GM19025 (cell line): ENCODE measurements around the gene NEURL1B.

Experiments used
- ATAC-seq: cut with Tn5 transposase; IDR thresholded peaks from one replicate; pipeline ENCODE4 v1.9.1; 2021; ENCODE audit warnings: mild to moderate bottlenecking, low read depth, moderate library complexity; ENCODE audit not compliant: unreplicated experiment

Gene NEURL1B

DNA sequence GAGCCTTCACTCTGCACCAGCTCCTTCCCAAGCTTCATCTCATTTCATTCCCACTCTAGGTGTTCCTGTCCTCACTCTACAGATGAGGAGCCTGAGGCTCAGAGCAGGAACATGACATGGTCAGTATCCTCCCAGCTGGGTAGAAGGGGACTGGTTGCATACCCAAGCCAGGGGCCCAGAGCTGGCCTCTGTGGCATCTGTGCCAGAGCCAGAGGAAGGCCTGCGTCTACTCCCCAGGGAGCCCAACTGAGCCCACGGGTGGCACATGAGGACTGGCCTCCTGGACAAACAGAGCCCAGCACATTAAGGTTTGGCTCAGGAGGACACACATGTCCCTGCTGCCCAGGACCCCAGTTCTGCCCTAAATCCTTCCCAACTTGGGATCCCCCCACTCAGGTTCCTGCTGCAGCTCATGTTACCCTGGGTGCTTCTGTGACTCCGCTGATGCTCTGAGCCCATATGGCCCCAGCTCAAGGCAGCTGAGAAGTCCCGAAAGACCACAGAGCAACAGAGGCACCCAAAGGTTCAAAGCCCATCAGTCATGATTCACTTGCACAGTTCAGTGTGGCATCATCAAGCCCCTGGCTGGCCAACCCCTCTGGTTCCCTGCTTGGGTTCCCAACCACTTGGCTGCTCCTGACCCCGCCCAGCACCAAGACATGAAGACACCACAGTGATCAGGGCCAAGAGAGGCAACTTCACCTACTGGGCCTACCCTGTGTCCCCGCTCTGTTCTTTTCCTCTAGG is 8.5 kb upstream of the NEURL1B start:
- no peak for ATAC-seq

DNA sequence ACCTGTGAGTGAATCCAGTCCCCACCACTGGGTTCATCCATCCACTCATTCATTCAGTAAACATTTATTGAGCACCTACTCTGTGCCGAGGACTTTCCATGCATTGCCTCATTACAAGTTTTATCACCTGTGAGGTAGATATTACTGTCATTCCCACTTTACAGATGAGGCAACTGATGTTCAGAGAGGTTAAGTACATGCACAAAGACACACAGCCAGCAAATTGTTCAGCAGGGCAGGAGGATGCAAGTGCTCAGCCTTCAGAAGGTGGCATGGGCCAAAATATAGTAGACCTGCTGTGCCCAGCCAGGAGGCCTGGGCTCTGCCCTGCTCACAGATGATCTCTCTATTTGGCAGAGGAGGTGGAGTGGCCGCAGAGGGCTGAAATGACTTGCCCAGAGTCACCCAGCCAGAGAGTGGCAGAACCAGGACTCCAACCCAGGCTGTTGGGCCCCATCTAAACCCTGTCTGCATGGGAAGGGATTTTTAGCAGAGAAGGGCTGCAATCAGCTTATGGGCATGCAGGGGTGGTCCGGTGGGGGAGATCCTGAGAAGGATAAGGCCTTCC is 7.6 kb upstream of the NEURL1B start:
- ATAC-seq: no peak

DNA sequence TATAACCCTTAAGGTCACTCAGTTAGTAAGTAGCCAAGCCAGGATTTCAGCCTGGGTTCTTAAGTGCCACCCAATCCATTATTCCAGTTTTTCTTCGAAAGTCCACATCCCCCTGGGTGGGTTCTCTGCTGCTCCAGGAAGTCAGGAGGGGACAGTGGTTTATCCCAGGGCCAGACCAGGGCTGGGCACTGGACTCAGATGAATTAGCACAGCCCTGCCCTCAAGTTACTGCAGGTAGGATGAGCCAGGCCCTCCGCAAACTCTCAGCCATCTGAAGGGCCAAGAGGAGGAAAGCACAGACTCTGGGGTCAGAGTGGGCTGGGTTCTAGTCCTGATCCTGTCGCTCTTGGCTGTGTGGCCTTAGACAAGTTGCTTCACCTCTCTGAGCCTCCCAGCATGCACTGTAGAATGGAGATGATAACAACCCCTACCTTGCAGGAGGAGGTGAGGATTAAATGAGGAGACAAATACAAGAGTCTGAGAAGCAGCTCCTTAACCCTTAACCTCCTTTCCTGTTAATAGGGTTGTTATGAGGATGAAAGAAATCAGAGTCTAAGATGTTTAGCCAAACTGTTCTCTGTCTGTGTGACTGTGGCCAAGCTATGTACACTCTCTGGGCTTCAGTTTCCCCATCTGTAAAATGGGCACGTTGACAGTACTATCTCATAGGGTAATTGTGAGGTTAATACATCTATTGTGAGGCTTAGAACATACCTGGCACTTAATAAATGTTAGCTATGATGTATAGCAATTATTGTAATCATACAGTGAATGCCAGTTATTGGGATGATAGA is 6.8 kb upstream of the NEURL1B start:
- ATAC-seq: no peak

DNA sequence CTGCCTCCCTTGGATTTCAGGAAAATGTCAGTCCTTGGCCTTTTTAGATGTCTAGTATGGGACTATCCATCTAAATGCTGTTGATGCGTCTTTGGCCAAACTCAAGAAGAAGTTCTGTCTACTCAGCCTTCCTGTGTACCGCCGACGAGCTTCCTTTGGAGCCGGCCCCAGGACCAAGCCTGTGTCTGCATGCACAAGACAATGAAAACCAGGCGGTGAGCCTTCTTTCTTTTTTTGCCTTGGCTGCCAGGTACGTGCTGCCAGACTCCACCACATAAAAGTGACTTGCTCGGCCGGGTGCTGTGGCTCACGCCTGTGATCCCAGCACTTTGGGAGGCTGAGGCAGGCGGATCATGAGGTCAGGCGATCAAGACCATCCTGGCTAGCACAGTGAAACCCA is 6.0 kb upstream of the NEURL1B start:
- no peak for ATAC-seq

DNA sequence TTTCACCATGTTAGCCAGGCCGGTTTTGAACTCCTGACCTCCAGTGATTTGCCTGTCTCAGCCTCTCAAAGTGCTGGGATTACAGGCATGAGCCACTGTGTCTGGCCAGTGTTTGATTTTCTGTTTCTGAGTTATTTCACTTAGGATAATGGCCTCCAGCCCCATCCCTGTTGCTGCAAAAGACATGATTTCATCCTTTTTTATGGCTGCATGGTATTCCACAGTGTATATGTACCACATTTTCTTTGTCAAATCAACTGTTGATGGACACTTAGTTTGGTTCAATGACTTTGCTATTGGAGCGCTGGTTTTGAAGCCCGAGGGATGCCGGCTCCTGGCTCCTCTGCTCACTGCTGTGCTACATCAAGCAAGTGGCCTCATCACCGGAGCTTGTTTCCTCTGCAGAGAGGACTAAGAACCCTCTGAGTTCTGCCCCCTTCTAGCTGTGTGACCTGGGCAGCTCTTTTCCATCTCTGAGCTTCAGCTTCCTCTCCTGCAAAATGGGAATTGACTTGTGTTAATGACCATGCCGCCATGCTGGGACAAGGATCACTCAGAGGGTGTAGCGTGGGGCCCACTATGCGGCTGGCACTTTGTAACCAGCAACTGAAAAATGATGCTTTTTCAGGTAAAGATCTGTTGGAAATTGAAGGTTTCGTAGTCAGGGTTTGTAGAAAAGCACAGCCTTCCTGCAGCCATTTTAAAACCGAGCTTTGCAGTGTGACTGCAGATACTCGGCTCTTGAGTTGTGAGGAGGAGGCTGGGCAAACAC is 4.6 kb upstream of the NEURL1B start:
- ATAC-seq: no peak

DNA sequence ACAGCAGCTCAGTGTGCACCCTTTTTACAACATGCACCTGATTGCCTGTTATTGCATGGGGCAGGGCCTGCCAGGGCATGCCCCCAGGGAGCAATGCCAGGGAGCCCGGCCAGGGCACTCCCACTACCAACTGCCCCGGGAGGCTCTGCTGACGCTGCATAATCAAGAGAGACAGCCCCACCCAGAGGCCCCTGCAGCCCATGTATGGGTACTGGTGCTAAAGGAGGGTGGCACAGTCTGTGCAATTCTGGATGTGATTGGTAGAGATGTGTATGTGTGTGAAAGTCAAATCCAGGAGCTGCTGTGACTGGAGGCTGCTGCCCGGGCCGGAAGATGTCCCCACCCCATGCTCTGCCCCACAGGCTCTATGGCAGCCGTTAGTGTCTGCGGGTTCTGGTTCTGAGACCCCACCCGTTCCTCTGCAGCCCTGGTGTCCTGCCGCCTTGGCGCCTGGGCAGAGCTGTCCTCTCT is 3.9 kb upstream of the NEURL1B start:
- no peak for ATAC-seq

DNA sequence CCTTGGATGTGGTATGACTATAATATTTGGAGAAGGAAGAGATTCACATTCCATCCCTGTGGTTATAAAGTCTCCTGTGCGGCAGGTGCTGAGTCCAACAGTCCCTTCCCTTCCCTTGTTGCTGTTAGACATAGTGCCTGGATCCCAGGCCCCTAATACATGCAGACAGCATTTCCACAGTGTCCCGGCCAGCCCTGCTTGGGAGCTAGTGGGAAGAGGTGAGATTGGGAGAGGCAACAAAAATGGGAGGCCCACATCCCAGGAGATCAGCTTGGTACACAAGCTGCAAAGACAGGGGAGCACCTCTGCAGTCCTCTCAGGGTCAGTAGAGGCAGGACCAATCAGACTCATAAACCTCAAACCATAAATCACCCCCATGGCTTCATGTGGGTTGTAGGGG is 3.3 kb upstream of the NEURL1B start:
- ATAC-seq: no peak

DNA sequence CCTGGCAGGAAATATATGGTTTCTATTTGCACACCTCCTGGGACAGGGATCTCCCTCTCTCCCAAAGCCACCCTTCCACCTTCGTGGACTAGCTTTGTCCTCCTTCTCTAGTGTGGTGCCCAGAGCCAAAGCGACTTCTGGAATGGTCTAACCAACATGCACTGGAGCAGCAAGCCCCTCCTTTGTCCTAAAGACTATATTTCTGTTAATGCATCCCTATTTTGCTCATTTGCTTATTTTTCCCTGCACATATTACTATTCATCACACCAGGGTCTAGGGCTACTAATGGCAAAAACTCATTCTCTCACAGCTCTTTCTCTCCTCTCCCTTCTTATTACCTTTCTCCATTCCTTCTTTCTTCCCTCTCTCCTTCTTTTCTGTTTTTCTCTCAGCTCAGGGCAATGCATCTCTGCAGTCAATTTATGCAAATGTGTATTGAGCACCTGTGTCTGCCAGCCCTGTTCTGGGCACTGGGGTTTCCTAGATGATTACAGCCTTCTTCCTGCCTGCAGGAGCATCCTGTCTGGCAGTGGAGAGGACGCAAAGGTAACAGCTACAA is 2.8 kb upstream of the NEURL1B start:
- no peak for ATAC-seq

DNA sequence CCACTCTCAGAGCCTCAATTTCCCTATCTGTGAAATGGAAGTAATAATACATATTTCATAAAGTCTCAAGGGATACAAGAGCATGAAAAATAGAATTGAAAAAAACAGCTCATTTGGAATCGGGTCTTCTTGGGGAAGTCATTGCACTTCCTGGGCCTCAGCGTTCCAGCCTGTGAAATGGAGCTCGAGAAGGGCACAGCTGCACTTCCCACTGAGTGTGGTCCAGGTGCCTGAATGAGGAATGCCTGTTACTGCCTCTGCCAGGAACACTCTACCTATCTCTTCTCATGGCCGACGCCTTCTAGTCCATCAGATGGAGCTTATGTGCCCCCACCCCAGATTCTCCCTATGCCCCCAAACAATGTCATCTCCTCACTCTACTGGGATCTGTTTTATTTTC is 924 bp upstream of the NEURL1B start:
- ATAC-seq: no peak

DNA sequence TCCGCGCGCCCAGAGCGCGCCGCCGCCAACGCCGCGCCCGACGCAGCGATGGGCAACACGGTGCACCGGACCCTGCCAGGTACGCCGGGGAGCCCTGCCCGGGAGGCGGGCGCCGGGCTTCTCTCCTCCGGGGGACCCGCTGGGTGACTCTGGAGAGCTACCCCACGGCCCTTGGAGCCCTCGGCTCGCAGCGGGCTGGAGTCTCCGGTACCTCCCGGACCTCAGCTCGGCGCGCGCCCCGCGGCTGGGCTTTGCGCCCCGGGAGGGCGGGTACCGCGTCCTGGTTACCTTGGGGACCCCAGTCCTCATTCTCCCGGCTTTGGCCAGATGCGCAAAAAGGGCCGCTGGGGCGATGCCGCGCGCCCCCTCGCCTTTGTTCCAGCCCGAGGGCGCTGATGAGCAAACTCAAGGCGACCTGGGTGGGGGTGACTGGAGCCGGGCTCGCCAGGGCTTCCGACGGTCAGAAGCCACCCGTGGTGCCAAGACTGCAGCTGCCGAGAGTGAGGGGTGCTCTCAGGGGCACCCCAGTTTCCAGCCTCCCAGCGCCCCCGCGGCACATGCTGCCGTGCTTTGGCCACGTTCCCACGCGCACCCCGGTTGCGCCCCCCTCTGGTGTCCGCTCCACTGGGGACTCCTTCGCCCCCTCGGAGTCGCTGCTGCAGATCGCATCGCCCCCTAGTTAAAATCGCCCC is 442 bp downstream of the NEURL1B start:
- ATAC-seq: no peak

DNA sequence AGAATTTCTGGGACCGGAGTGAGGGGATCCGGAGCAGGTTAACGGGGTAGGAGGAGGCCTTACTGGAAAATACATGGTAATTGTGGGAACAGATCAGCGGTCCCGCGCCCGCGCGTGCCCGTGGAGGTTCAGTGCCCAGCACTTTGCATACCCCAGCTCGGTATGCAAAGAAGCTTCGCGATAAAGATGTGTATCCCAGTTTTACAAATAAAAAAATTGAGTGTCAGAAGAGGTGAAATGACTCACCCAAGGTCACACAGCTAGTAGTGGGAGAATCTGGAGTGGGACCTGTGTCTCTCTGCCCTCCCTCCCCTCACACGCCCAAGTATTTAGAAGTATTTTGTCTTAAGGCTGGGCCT is 967 bp downstream of the NEURL1B start:
- ATAC-seq: no peak

DNA sequence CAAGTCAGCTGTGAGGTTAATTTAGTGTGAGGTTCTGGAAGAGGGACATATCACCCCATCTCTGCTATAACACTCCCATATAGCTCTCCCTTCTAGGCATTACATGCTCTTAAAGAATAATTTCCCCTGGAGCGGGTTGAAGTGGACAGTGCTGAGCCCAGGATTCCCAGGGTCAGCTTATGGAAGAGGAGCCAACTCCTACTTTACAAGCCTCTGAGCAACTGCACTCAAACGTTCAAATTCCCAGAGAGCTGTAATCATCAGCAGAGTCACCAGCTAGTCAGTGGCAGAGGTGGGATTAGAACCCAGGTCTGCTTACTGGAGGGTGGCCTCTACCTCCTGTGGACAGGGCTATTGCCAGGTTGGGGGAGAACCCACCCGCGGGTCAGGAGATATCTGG is 1.4 kb downstream of the NEURL1B start:
- ATAC-seq: no peak

DNA sequence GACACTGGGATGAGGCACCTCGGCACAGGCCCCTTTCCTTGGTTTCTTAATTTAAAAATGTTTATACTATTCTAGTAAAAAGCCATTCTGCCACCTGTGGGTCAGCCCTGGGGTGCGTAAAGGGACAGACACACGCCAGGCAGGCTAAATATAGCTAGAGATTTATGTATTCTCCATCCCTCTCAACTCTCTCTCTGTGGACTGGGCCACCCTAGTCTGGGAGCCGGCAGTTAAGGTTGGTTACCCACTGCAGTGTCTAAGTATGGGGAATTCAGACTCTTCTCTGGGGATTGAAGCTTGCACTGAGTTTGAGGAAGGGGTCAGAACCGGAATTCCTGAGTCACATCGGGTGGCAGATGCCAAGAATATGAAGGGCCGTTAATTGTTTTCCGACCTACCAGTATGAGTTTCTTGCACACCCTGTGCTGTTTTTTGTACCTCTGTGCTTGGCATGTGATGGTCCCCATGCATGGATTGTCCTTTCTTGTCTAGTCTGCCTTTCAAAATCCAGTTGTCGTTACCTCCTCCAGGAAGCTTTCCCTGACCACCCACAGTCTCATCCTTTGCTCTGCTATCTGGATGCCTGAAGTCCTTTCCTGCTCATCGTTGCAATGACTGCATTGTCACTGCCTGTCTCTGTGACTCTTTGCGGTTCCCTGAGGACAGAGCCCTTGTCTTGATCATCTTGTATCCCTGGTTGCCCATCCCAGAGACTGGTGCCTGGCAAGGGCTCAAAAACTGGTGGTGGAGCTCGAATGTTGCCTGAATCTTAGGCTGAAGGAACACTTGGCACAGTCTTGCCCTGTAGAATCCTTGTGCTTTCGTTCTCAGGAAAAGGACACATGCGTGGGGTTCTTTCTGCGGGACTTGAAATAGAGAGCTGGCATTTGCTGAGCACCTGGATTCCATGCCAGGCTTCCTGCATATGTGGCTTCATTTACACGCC is 2.1 kb downstream of the NEURL1B start:
- no peak for ATAC-seq

DNA sequence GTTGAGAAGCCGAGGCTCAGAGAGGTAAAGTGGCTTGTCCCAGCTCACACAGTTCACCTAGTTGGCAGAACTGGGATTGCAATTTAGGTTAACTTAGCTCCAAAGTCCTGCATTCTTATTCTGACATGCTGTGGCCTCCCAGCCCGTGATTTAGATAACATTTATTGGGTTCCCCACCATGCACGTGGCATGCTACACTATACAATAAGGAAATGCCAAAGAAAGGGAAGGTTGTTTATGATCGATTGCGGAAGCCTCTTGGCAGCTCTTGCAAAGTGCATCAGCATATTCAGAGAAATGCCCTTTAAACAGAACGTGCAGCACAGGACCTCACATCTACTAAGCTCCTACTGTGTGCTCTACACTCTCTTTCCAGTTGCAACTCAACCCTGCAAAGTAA is 3.2 kb downstream of the NEURL1B start:
- no peak for ATAC-seq

DNA sequence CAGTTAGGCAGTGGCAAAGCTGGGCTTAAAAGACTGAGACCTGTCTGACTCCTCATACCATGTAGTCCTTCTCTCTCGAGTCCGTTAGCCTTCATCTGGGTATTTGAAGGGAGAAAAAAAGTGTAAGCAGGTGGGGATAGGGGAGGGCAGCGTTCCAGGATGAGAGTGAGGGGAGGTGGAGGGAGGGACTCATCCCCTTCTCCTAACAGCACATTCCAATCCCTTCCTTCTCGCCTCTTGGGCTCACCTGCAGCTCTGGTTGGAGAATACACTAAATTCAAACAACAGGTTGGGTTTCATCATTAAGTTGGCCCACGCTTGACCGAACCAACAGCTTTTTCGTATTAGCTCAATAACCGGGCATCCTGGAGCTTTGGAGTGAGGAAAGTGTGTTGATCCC is 3.6 kb downstream of the NEURL1B start:
- no peak for ATAC-seq

DNA sequence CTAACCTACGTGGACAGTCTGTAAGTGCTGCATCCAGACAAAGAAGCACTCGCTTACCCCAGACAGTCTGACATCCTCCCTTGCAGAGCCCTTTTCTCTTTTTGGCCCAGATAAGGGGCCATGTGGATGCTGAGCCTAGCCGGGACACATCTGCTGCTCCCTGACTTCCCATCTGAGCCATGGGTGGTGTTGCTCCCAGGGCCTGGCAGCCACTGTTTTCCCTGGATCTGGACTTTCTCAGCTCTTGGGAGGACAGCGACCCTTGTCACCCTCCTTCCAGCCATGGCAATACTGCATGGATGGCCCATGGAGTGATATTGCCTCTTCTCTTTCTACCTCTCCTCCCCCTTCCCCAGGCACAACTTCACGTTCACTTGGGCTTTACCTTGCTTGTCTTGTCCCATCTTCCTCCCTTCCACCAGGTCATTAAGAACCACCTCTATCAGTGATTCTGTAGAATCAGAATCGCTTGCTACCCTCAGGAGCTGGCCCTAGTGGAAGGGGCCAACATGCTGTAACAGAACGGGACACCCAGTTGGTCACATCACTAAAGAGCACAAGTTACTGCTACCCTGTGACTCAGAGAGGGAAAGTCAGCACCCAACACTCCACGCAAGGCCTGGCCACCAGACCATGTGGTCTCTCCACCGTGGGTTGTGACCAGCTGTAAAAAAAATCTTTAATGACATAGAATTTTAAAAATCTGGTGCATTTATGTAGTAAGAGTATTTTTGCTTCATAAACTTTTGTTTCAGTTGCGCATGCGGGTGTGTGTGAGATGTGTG is 4.4 kb downstream of the NEURL1B start:
- ATAC-seq: no peak

DNA sequence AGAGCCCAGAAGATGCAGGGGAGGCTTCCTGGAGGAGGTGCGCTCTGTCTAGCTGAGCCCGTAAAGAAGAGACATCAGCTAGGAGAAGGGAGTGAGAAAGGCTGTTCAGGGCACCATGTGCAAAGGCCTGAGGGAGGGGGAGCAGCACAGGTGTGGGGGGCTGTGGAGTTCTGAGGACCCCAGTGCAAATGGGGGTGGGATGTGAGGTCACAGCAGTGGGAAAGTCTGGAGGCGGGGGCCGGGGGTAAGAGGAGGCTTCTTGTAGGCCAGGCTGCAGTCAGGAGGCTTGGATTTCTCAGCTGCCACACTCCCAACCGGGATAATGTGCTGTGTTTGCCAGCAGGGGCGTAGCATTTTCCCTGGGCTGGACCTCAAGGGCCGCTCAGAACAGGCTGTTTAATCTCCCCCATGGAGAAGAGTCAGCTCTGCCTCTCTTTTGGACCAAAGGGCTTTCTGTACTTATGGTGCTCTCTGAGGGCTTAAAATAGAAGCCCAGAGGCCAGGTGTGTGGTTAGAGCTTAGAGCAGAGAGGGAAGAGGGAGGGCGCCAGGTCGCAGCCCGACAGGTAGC is 5.7 kb downstream of the NEURL1B start:
- ATAC-seq: no peak
